SIG-M5 treated with dmso at 0.1 percent for 504 hours (cell line): ENCODE results near the gene TSC2.
"Not testable (repeated sequence)": the region's sequence is repeated elsewhere in the genome, so short reads cannot be mapped to it uniquely, and the experiment has no call there.

Experiments used
- DNase-seq: peaks from one replicate; lab custom pipeline; 2025; ENCODE audit not compliant: unreplicated experiment; lab: John Stamatoyannopoulos, UW

Gene TSC2

DNA sequence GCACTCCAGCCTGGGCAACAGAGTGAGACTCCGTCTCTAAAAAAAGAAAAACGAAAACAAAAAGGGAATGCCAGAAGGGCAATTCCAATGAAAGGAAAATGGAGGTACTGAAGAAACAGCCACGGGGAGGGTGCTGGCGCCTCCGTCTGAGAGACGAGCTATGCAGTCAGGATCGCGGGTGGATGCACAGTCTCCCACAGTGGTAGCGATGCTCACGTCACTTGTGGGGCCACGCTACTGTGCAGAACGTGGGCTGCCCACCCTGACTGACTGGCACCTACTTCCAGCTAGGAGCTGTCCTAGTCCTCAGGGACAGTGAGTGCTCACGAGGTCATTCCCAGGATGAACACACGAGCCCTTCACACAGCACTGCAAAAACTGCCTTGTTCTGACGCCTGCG, 53.8 kb downstream of the TSC2 start:
- not testable (repeated sequence) for DNase-seq

- DNase-seq: no peak
Observed at GRCh38 chr16:2102471-2102870, 54.7 kb downstream of the TSC2 start.

GRCh38 chr16:2104464-2104863, 56.7 kb downstream of the TSC2 start:
- not testable (repeated sequence) for DNase-seq

DNA sequence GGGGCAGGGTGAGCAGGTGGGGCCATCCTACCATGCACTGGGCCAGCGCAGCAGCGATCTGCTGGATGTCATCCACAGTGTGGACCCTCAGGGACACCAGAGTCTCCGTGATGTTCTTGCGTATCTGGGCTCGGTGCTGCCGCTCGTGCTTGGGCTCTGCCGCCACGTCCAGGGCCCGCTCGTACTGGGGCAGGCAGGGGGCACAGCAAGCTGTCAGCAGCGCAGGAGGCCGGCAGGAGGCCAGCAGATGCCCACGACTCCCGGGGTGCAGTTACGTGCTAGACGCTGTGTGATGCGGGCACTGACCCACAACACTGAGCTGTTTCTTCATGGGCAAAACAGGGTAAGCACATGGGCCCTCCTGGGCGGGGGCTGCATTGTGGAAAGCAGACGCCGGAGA, 57.5 kb downstream of the TSC2 start:
- DNase-seq: not testable (repeated sequence)

- DNase-seq: not testable (repeated sequence)
Observed at GRCh38 chr16:2105769-2106168, 58.0 kb downstream of the TSC2 start.

GRCh38 chr16:2106211-2106610, 58.4 kb downstream of the TSC2 start:
- not testable (repeated sequence) for DNase-seq

- DNase-seq: not testable (repeated sequence)
Observed at GRCh38 chr16:2107121-2107790, 59.5 kb downstream of the TSC2 start.

DNA sequence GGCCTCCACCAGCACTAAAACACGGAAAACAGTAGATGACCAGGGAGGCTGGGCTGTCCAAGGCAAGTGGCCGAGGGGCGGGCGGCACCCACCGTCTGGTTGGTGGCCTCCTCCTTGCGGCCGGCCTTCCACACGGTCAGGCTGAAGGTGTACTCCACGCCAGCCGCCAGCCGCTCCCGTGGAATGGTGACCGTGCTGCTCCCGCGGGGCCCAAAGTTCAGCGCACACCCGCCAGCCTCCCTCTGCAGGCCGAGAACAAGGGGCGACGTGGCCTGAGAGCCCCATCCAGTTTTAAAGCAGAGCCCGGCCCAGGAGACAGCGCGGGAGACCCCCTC, 60.0 kb downstream of the TSC2 start:
- DNase-seq: not testable (repeated sequence)

DNA sequence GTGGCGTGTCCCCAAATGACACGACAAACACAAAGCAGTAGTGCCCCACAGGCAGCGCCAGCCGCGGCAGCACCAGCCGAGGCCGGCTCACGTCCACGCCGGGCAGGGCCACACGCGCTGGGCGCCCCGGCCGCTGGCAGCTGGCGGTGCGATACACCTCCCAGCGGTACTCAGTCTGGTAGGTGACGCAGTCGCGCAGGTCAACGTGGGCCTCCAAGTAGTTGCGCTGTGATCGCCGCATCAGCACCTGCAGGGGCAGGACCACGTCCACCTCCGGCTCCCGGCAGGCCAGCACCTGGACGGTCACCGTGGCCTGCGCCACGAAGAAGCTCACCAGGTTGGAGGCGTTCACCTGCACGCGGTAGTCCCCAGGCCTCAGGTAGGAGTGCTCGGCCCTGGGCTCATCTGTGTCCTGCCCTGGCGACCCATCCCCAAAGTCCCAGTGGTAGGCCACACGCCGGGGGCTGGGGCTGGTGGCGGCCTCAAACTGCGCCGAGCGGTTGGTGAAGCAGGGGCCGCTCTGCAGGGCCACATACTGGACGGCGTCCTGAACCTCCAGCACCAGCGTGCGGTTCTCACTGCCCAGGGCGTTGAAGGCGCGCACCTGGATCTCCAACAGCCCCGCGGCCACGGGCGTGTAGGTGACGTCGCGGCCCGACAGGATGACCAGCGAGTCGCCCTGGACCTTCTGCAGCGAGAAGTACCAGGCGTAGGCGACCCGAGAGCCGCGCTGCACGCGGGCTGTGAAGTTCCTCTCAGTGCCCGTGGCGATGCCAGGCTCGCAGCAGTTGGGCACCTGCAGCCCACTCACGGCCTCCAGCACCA, 60.9 kb downstream of the TSC2 start:
- DNase-seq: not testable (repeated sequence)

DNA sequence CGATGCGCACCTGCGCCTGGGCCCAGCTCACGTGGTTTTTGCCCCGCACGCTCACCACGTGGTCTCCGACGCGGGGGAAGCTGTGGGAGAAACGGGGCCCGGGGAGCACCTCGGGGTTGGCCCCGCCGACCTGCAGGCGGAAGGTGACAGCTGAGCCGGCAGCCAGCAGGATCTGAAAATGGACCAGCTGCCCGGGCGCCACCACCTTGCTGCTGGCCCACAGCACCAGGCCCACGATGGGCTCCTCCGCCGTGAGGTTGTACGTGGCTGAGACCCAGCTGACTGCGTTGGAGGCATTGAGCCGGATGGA, 61.4 kb downstream of the TSC2 start:
- DNase-seq: not testable (repeated sequence)

- DNase-seq: not testable (repeated sequence)
Observed at GRCh38 chr16:2109872-2110271, 62.1 kb downstream of the TSC2 start.

DNA sequence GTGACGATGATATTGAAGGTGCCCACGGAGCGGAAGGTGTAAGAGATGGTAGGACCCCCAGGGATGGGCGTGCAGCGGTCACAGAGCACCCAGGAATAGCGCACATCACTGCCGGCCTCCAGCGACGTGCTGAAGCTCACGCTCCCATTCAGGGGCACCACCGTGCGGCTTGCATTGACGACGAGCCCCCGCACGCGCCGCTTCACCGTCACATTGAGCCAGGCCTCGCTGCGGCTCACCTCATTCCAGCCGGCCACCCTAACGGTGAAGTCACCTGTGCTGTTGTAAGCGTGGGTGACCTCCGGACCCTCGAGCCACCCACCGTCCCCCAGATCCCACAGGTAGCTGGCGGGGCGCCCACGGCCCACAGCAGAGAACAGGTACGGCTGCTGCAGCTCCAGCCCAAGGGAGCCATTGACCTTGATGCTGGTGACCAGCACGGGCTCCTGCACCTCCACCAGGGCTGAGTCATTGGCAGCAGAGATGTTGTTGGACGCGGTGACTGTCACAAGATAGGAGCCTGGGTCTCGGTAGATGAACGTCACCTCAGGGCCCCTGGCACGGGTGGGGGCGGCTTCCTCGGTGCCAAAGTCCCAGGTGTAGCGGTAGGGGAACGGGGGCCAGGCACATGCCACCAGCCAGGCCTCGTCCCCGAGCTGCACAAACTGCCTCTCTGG, 62.7 kb downstream of the TSC2 start:
- not testable (repeated sequence) for DNase-seq

DNA sequence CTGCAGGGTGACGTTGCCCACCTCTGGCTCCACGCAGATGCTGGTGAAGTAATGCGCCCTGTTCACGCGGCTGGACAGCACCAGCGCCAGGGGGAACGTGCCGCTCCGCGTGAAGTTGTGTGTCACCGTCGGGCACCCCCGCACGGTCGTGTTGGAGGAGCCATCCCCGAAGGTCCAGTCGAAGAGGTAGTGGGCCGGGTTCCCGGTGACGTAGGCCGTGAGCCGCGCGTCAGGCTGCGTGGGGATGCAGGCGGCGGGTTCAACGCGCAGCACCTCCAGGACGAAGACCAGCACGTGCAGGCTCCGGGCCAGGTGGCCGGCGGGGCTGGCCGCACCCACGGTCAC, 63.2 kb downstream of the TSC2 start:
- not testable (repeated sequence) for DNase-seq

- not testable (repeated sequence) for DNase-seq
Observed at GRCh38 chr16:2111412-2112335, 63.9 kb downstream of the TSC2 start.

- not testable (repeated sequence) for DNase-seq
Observed at GRCh38 chr16:2112539-2113106, 64.8 kb downstream of the TSC2 start.

- not testable (repeated sequence) for DNase-seq
Observed at GRCh38 chr16:2114225-2114624, 66.4 kb downstream of the TSC2 start.

DNA sequence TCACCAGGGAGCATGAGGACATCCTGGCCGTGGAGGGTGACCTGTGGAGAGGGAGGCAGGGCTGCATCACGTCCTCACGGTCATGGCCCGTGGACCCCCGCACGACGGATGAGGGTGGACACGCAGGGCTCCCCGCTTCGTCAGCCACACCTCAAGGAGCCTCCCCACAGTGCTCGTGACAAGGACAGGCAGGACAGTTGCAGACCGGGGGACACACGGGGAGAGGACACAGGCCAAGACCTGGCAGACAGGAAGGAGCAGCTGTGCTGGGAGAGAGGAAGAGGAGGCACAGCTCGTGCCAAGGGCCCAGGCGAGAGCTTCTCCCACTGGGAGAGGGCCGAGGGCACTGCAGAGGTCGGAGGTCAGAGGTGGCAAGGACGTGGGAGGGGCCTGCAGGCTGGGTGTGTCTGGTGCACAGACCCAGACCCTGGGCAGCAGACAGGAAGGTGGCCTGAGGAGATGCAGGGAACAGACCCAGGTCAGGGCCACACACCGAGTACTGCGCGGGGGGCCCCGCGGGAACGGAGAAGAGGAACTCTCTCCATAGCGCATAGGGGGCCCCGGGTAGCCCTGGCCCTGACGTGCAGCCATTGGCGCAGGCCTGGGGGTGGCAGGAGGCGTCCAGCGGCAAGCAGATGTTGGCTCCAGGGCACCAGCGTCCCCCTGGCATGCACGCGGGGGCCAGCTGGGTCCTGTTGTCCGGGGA, 67.3 kb downstream of the TSC2 start:
- DNase-seq: not testable (repeated sequence)

DNA sequence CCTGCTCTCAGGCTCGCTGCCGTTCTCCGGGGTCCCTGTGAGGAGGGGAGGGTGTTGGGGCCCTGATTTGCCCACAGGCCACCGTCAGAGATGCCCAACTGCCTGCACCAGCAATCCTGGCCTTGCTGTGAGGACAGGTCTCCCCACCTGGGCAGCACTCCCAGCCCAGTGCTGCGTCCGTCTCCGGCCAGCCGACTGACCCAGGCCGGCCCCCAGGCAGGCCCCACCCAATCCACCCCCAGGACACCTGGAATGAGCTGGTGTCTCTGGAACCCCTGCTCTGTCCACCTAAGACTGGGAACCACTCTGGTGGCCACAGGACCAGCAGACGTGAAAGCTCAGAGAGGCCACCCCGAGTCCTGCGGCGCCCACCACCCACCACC, 67.8 kb downstream of the TSC2 start:
- DNase-seq: no peak

- DNase-seq: not testable (repeated sequence)
Observed at GRCh38 chr16:2116428-2116827, 68.6 kb downstream of the TSC2 start.

GRCh38 chr16:2117341-2117740, 69.6 kb downstream of the TSC2 start:
- not testable (repeated sequence) for DNase-seq
